Cardiac muscle cell (in vitro differentiated cells and primary cell): ENCODE results near the gene ATMIN. TPM values are rescaled to one million over a fixed set of nuclear protein-coding genes. Genes with fewer than 3 reads are reported as not detected.

Source experiments
- DNase-seq, 2 donors: peaks; one replicate each; pipeline versions ENCODE4 v3.0.0 to v3.0.0-alpha.2; 2010 to 2017; ENCODE audit warnings: low read depth in 1 of 2, low spot score in 1 of 2
- H3K27ac ChIP-seq: fragments of 200-600 bp; sonication (generic); 2 replicates; pipeline ENCODE4 v1.5.1; 2016
- H3K27me3 ChIP-seq: fragments of 200-600 bp; sonication (generic); 2 replicates; pipeline ENCODE4 v1.6.0; 2016; ENCODE audit warnings: control low read depth
- H3K36me3 ChIP-seq: fragments of 200-600 bp; sonication (generic); 2 replicates; pipeline ENCODE4 v1.5.1; 2016; ENCODE audit warnings: control low read depth
- H3K4me1 ChIP-seq: fragments of 200-600 bp; sonication (generic); 2 replicates; pipeline ENCODE4 v1.8.1; 2017; ENCODE audit warnings: low read depth, mild to moderate bottlenecking, mixed run types
- H3K4me3 ChIP-seq: fragments of 200-600 bp; sonication (generic); 2 replicates; pipeline ENCODE4 v1.5.1; 2016; ENCODE audit warnings: mild to moderate bottlenecking
- H3K9me3 ChIP-seq: fragments of 200-600 bp; sonication (generic); 2 replicates; pipeline ENCODE4 v1.5.1; 2017; ENCODE audit warnings: low read depth, mild to moderate bottlenecking, control low read depth
- CTCF ChIP-seq: IDR thresholded peaks from 2 replicates; pipeline ENCODE4 v1.5.1; 2012; ENCODE audit warnings: low read depth, mild to moderate bottlenecking, low read length
- polyA plus RNA-seq: library from polyadenylated mRNA; unstranded; fragments of >200 nt; fragmentation: Nextera tagmentation; extraction: Ambion mirVana; gene quantifications from 2 replicates; pipeline ENCODE4 v1.2.1, GENCODE V29; 2016
- total RNA-seq: library from RNA; depleted of rRNA; stranded (reverse); fragments of >200 nt; gene quantifications from 2 replicates; pipeline ENCODE4 v1.2.3, GENCODE V29; 2016

ATMIN gene
- total and polyA plus RNA-seq, 2 experiments from 2014 or later = 25.9 to 36.5 TPM

DNA sequence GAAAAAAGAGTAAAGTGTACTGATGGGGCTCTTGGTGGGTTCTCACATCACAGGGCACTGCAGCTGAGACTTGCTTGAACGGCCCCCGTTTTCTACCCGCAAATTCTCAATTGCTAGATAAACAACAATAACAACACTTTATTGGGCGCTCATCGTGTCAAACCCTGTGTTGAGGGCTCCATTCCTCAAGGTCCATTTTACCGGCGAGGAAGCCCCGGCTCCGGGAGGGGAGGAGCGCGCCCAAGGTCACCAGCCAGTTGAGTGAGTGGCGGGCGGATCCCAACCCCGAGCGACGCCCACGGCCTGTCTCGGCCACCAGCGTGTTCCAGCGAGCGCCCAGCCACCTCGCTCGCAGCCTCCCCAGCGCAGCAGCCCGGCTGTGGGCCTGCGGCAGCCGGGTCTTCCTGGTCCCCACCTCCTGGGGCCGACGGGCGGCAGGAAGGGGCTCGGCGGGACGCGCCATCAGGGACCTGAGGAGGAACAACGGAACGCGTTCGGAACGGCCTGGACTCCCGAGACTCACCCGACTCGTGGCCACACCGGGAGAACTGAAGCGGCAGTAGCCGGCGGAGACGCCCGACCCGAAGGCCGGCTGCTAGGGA lies 29.3 kb upstream of the ATMIN start:
- Histone ChIP-seq H3K36me3 (no peaks in the 10 kb centered on the region), H3K27ac (peak overlapping the region; percentile 100), H3K9me3 (no peaks in the 10 kb centered on the region), H3K27me3 (no peaks in the 10 kb centered on the region), H3K4me1 (peaks cover 11% of the 10 kb centered on the region), H3K4me3 (peak overlapping the region; percentile 81)
- DNase-seq = peak; percentile 57 to 84
- TF ChIP-seq CTCF = no peak

DNA sequence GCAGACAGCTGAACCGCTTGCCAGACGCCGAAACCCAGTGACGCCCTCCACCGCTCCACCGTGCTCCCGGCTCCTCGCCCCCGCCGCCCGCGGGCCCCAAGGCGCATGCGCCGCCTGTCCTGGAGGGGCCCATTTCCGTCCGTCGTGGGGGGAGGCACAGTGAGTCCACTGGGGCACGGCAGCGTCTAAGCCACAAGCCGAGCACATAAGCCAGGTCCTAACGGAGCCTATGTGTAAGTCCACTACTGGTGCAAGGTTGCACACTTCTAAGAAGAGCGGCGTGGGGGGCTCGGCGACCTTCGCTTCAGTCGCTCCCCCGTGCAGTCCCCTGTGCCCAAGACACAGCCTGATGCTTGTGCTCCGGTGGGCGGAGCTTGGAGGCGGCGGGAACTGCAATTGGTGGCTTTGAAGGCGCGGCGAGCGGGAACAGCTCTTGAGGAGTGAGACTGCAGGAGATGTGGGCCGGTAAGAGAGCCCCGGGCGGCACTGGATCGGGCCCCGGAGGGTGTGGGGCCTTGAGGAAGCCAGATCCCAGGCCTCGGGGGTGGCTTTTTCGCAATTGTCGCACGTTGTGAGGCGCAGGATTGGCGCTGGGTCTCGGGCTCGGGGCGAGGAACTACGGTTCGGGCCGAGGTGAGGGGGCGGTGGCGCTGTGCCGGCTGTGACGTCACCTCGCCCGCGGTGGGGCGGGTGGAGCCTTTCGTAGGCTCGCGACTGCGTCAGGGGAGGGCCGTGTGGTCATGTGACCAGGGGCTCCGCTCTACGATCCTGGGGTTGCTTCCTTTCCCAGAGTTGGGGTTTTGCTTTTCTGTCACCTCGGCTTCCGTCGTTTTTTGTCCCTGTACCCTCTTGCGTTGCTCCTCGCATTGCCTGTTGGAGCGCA lies 28.6 kb upstream of the ATMIN start, which contains the start of the genes CENPN and CMC2:
CENPN (plus strand) TSS at position 402 of the 883 bp plus-strand sequence. CDS start 4,726 bp downstream, outside the sequence.
CMC2 (minus strand) TSS at position 73 of the 883 bp plus-strand sequence. CDS start 9,491 bp downstream, outside the sequence.
- DNase-seq = peak; percentile 97 to 100
- Histone ChIP-seq H3K27me3 (no peaks in the 10 kb centered on the region), H3K27ac (peak within 1 kb of the TSS; percentile 100), H3K4me1 (peaks cover 11% of the 10 kb centered on the region), H3K4me3 (peak within 1 kb of the TSS; percentile 81), H3K36me3 (peaks cover 5% of the 10 kb centered on the region), H3K9me3 (no peaks in the 10 kb centered on the region)
- TF ChIP-seq CTCF = no peak

DNA sequence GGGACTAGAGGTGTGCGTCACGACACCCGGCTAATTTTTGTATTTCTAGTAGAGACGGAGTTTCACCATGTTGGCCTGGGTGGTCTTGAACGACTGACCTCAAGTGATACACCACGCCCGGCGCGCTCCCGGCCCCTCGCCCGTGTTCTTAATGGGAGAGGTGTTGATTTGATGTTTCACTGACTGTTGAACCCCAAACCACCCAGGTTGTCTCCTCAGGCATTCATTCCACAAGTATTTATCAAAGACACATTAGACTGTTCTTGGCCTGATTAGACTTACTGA lies 27.2 kb upstream of the ATMIN start:
- Histone ChIP-seq H3K4me3 (no peak overlapping the region), H3K36me3 (peaks cover 10% of the 10 kb centered on the region), H3K27me3 (no peaks in the 10 kb centered on the region), H3K9me3 (no peaks in the 10 kb centered on the region), H3K4me1 (peaks cover 11% of the 10 kb centered on the region), H3K27ac (no peak overlapping the region)
- no peak for TF ChIP-seq CTCF
- DNase-seq = no peak

DNA sequence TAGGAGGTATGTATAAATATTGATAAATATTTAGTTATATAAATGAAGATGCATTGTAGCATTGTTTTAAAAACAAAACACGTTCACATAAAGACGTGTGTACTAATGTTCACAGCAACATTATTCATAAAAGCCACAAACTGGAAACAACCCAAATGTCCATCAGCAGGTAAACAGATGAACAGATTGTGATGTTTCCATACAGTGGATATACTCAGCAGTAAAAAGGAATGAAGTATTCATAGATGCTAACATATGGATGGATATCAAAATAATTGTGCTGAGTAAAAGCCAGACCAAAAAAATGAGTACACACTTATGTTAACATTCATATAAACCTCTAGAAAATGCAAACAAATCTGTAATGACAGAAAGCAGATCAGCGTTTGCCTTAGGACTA lies 22.7 kb upstream of the ATMIN start:
- no peak for TF ChIP-seq CTCF
- no peak for DNase-seq
- no peak overlapping the region for H3K4me3 ChIP-seq
- no peaks in the 10 kb centered on the region for H3K27me3 ChIP-seq
- H3K36me3 ChIP-seq = peaks cover 32% of the 10 kb centered on the region
- H3K27ac ChIP-seq = no peak overlapping the region
- H3K9me3 ChIP-seq = no peaks in the 10 kb centered on the region
- H3K4me1 ChIP-seq = no peaks in the 10 kb centered on the region

DNA sequence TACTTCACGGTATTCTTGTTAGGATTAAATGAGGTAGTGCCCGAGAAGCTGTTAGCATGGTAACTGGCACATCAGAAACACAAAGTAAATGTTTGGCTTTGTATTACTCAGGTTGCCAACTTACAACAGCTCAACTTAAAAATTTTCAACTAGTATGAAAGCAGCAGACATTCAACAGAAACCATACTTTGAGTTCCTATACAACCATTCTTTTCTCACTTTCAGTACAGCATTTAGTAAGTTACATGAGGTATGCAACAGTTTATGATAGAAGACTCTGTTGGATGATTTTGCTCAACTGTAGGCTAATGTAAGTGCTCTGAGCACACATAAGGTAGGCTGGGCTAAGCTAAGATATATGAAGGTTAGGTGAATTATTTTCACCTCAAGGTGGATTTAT lies 21.0 kb upstream of the ATMIN start:
- Histone ChIP-seq H3K36me3 (peaks cover 40% of the 10 kb centered on the region), H3K27ac (no peak overlapping the region), H3K27me3 (no peaks in the 10 kb centered on the region), H3K9me3 (no peaks in the 10 kb centered on the region), H3K4me3 (no peak overlapping the region), H3K4me1 (no peaks in the 10 kb centered on the region)
- no peak for DNase-seq
- no peak for TF ChIP-seq CTCF
